GM18907 (cell line): ENCODE results near the gene SVEP1.

Experiments
- ATAC-seq: cut with Tn5 transposase; IDR thresholded peaks from one replicate; pipeline ENCODE4 v1.9.1; 2021; ENCODE audit warnings: mild to moderate bottlenecking, moderate library complexity; ENCODE audit not compliant: unreplicated experiment

The SVEP1 gene

DNA sequence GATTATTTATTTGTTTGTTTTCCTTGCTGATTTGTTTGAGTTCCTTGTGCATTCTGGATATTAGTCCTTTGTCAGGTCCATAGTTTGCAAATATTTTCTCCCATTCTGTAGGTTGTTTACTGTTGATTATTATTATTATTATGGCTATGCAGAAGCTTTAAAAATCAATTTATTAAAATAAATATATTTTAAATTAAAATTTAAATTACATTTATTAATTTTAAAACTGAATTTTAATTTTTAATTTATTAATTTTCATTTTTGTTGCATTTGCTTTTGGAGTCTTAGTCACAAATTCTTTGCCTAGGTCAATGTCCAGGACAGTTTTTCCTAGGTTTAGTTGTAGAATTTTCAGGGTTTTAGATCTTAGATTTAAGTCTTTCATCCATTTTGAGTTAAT lies 50.9 kb downstream of the SVEP1 start:
- no peak for ATAC-seq

DNA sequence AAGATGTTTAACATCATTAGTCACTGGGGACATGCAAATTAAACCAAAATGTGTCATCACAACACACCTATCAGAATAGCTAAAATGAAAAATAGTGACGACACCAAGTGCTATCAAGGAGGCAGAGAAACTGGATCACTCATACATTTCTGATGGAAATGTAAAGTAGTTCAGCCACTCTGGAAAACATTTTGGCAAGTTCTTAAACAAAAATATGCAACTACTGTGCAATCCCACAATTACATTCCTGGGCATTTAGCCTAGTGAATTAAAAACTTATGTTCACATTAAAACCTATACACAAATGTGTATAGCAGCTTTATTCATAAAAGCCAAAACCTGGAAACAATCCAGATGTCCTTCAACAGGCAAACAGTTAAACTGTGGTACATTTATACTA lies 53.1 kb downstream of the SVEP1 start:
- no peak for ATAC-seq

- ATAC-seq: no peak
Observed at GRCh38 chr9:110521206-110521605, 58.3 kb downstream of the SVEP1 start.

DNA sequence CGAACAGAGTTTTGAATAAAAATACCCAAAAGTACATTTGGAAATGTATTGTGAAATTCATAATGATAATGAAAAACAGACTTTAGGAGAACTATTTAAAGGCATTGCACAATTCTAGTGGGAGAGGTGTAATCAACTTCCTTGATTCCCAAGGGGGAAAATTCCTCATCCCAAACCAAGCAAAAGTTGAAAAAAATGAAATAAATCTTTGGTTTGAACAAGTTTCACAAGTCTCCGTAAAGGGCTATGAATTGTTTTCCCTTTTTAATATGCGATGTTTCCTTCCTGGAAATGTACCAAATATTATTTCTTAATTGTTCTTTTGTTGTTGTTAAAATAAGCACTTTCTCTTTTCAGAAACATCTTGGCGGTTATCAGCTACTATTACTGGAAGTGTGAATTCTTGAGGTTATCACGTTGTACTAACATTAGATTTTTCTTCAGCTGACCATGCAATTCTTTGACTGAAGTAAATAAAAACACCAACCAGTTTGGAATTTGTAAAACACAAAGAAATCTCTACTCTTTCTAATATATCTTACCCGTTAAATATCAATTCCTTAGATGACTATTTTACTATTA lies 59.3 kb downstream of the SVEP1 start:
- ATAC-seq: no peak

DNA sequence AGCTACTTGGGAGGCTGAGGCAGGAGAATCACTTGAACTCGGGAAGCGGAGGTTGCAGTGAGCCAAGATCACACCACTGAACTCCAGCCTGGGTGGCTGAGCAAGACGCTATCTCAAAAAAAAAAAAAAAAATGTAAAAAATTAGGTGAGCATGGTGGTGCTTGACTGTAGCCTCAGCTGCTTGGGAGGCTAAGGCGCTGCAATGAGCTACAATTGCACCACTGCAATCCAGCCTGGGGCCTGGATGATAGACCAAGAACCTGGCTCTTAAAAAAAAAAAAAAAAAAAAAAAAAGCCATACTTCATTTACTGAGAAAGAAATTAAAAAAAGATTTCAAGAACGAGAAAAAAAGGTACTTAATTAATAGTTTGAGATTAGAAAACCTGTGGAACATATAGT lies 62.1 kb downstream of the SVEP1 start:
- no peak for ATAC-seq

DNA sequence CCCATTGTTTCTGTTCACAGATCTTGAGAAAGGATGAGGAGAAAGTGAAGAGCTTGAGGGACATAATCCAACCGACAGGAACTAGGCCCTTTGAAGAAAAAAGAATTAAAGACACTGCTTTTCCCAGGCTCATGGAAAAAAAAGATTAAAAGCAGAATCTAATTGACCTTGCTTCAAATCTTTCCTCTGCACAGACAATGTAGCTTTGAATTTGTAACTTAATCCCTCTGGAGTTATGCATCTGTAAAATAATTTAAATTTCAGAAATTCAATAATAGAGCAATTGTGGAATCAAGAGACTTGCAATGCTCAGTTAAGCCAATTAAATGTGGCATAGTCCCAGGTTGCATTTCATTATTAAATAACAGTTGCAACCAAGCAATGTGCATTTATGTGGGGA lies 64.6 kb downstream of the SVEP1 start:
- ATAC-seq: no peak

DNA sequence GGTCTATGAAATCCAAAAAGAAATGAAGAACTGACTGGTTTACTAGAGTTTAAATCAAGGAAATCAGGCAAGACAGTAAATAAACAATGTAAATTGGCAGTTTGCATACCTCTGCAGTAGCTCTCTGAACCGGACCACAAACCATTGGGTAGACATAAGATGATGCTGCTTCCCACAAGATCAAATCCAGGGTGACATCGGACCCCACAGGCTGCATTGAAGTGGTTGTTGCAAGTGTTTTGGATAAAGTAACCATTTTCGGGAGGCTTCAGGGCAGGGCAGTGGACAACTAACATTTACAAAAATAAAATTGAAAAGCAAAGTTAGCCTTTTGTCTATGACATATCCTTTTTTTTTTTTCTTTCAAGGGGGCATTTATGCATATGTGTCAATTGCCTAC lies 66.7 kb downstream of the SVEP1 start:
- no peak for ATAC-seq

DNA sequence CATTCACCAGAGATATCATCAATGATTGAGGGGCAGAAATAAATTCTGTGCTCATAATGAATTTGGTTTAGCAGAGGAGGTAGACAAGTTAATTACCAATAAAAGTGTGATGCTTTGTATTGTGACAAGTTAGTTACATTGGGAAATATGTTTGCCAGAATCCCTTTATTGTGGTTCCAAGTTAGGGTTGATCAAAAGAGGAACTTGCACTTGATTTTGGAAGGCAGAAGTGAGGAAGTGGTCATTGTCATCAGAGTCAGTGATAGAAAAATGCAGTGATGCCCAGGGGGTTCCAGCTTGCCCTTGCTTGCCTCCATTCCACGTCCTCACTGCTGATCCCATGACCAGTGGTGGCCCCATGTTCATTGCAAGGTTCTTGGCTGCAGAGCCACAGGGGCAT lies 69.7 kb downstream of the SVEP1 start:
- no peak for ATAC-seq

GRCh38 chr9:110502842-110503241 lies 76.7 kb downstream of the SVEP1 start:
- ATAC-seq: no peak

GRCh38 chr9:110499608-110500007 lies 79.9 kb downstream of the SVEP1 start:
- no peak for ATAC-seq

- ATAC-seq: no peak
Observed at GRCh38 chr9:110487196-110487595, 92.3 kb downstream of the SVEP1 start.

DNA sequence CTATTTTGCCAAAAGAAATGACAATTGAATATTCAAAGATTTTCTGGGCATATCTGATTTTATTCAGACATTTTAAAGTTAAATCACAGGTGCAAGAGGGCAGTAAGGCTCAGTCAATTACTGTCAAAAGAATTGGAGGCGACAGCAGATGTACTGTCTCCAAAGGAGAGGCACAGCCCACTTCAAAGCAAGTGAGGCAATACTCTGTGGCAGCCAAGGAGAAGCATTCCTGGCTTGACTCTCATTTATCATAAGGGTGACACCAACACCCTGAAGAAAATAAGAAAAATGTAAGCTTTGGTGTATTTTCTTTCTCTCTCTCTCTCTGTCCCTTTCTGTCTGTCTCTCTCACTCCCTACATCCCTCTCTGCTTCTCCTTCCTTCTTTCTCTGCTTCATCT lies 93.3 kb downstream of the SVEP1 start:
- ATAC-seq: no peak

DNA sequence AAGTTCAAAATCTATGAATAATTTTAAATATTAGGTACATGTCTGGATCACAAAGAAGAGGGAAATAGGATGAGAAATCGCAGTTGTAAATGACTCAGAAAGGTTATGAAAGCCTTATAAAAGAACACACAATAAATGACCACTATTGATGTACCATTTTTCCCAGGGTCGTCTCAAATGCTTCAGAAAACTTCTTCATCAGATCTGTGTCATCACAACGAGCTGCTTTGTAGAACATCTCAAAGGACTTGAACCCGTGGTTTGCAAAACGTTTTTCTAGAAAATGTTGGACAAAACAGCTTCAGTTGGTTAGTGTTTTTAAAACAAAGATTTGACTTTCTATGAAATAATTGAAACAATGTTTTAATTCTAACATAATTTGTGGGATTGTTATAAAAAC lies 100.1 kb downstream of the SVEP1 start:
- ATAC-seq: no peak

GRCh38 chr9:110476251-110476650 lies 103.3 kb downstream of the SVEP1 start:
- ATAC-seq: no peak

- ATAC-seq: no peak
Observed at GRCh38 chr9:110472111-110472510, 107.4 kb downstream of the SVEP1 start.

- no peak for ATAC-seq
Observed at GRCh38 chr9:110468950-110469349, 110.6 kb downstream of the SVEP1 start.

DNA sequence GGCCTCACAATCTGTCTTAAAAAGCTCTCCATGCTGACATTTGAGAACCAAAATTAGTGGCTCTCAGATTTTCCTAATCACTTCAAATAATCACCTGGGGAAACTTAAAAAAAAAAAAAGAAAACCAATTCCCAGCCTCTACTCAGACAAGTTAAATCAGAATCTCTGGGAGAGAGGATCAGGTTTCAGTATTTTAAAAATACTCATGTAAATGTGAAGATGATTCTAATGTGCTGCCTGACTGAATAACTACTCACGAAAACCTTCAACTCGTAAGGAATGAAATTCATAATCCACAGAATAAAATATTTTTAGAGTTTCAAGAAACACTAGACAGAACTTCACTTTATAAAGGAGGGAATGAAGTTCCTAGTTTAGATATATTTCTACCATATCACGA lies 114.4 kb downstream of the SVEP1 start:
- no peak for ATAC-seq

DNA sequence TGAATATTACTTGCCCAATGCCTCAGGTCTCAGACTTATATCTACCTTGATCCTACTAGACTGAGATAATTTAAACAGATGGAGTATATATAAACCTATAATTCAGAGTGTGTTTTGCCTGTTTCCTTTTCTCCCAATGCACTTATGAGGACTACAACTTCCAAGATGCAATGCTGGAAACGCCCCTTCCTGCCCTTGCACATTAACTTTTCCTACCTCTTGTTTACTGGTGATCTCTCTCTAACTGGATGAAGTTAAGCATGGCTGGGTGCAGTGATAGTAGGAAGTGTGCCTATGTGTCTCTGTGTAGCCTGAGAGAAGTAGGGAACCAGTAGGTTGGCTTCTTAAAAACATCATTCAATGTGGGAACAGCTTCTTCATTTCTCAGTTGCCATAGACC lies 115.2 kb downstream of the SVEP1 start:
- ATAC-seq: no peak

DNA sequence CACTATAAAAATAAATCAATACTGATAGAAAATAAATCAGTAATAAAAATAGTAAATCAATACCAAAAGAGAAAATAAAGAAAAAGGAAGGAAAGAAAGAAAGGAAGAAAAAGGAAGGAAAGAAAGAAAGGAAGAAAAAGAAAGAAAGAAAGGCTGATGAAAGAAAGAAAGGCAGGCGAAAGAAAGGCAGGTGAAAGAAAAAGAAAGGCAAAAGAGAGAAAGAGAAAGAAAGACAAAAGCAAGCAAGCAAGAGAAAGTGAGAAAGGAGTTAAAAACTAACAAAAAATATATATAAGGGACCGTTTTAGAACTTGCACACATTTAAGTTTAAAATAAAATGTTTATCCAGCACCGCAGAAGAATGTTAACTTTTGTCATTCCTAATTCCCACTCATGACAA lies 116.0 kb downstream of the SVEP1 start:
- no peak for ATAC-seq

- no peak for ATAC-seq
Observed at GRCh38 chr9:110457245-110457644, 122.3 kb downstream of the SVEP1 start.

GRCh38 chr9:110456681-110457080 lies 122.9 kb downstream of the SVEP1 start:
- no peak for ATAC-seq

DNA sequence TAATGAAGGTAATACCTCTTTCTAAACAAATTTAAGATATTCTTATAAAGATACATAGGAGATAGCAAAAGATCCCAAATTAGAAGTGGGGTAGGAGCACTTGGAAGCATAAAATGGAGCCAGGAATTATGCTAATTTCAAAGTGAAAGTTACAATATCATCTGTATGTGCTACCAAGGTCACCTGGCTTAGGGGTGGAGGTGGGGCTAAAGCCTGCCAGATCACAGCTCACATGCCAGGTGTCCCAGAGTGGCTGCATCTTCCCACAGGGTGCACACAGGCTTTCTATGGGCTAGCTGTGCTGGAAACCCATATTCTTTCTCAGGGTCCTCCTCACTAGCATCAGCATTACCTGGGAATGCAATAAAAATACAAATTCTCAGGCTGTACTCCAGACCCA lies 123.7 kb downstream of the SVEP1 start:
- no peak for ATAC-seq

DNA sequence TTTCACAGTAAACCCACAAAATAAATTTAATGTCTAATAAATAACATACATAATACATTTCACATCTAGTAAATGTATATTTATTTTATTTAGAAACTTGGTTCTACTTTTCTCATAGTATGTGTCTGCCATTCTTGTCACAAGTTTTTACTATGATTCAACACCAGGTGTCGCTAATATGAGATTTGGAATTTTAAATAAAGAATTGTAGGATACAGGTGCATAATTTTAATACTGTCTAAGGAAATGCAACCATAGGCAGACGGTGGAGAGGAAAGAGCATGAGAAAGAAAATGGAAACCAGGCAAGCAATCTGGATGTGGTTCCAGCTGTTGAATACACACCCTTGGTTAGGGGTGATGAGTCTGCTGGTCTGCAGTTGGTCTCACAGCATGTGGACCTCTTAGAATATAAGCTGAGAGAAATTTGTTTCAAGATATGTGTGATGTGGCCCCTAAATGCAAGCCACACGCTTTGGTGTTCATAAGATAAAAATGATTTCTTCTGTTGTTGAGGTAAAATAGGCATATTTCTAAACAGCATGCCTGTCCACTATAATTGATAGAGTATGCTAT lies 127.2 kb downstream of the SVEP1 start:
- ATAC-seq: no peak
